Activated CD8-positive, alpha-beta memory T cell treated with anti-CD3 and anti-CD28 coated beads for 36 hours (primary cell): ENCODE data around the gene SETMAR. TPM values are rescaled to one million over a fixed set of nuclear protein-coding genes. Genes with fewer than 3 reads are reported as not detected.
"Not testable (repeated sequence)": the region's sequence is repeated elsewhere in the genome, so short reads cannot be mapped to it uniquely, and the experiment has no call there.

Experiments
- CTCF ChIA-PET: fragments of 350-600 bp; sonication (Branson Sonifier 250); formaldehyde crosslinking; loops from one replicate; lab custom pipeline; 2021; ENCODE audit warnings: antibody characterized with exemption; lab: Charles Lee
- POLR2A ChIA-PET: fragments of 350-600 bp; sonication (Branson Sonifier 250); formaldehyde crosslinking; loops from one replicate; lab custom pipeline; 2021; ENCODE audit warnings: antibody characterized with exemption; lab: Charles Lee
- total RNA-seq, 2 experiments: library from RNA; stranded (reverse); gene quantifications; one replicate each; pipeline ENCODE4 v1.2.3, GENCODE V29; 2021

Gene SETMAR
- total RNA-seq, 2 experiments from 2014 or later = 16.4 to 19.0 TPM

- ChIA-PET POLR2A (no interaction called here), CTCF (no interaction called here)
Measured at GRCh38 chr3:4310971-4311370, 7.8 kb downstream of the SETMAR start.

GRCh38 chr3:4311496-4311895 is 8.3 kb downstream of the SETMAR start:
- CTCF ChIA-PET = no interaction called here
- POLR2A ChIA-PET = no interaction called here

GRCh38 chr3:4313606-4314293 is 10.6 kb downstream of the SETMAR start:
- ChIA-PET POLR2A (interaction anchor here (0.6 kb wide), 1 partner anchor 265 kb away, joined by 3 read pairs; no protein-coding TSS in a partner anchor), CTCF (no interaction called here)

- POLR2A ChIA-PET = interaction anchor here (0.6 kb wide), 1 partner anchor 264 kb away, joined by 3 read pairs; no protein-coding TSS in a partner anchor
- CTCF ChIA-PET = no interaction called here
Measured at GRCh38 chr3:4314688-4315087, 11.5 kb downstream of the SETMAR start.

- CTCF ChIA-PET = no interaction called here
- POLR2A ChIA-PET = no interaction called here
Measured at GRCh38 chr3:4320096-4320911, 17.1 kb downstream of the SETMAR start.

GRCh38 chr3:4321732-4322131 is 18.6 kb downstream of the SETMAR start:
- CTCF ChIA-PET = no interaction called here
- POLR2A ChIA-PET = no interaction called here

- ChIA-PET CTCF (interaction anchor here (0.7 kb wide), 1 partner anchor 482 kb away, joined by 3 read pairs; no protein-coding TSS in a partner anchor), POLR2A (no interaction called here)
Measured at GRCh38 chr3:4322635-4323034, 19.5 kb downstream of the SETMAR start.

GRCh38 chr3:4323246-4324027 is 20.3 kb downstream of the SETMAR start:
- ChIA-PET CTCF (interaction anchor here (0.7 kb wide), 1 partner anchor 481 kb away, joined by 3 read pairs; no protein-coding TSS in a partner anchor), POLR2A (no interaction called here)

- CTCF ChIA-PET = no interaction called here
- POLR2A ChIA-PET = no interaction called here
Measured at GRCh38 chr3:4326868-4327267, 23.7 kb downstream of the SETMAR start.

GRCh38 chr3:4329806-4330205 is 26.6 kb downstream of the SETMAR start:
- CTCF ChIA-PET, POLR2A ChIA-PET: not testable (repeated sequence)

- POLR2A ChIA-PET = no interaction called here
Measured at GRCh38 chr3:4332111-4332510, 28.9 kb downstream of the SETMAR start.

GRCh38 chr3:4332574-4332973 is 29.4 kb downstream of the SETMAR start:
- ChIA-PET POLR2A (no interaction called here), CTCF (no interaction called here)

More at GRCh38 chr3:4332111-4332510, 28.9 kb downstream of the SETMAR start:
- CTCF ChIA-PET = no interaction called here

GRCh38 chr3:4332991-4333390 is 29.8 kb downstream of the SETMAR start:
- ChIA-PET POLR2A (interaction anchor here (0.6 kb wide), 1 partner anchor 297 kb away, joined by 3 read pairs; no protein-coding TSS in a partner anchor), CTCF (no interaction called here)

- POLR2A ChIA-PET = no interaction called here
Measured at GRCh38 chr3:4334548-4334947, 31.4 kb downstream of the SETMAR start.

GRCh38 chr3:4335840-4336562 is 32.8 kb downstream of the SETMAR start:
- POLR2A ChIA-PET = no interaction called here
- CTCF ChIA-PET = no interaction called here

More at GRCh38 chr3:4334548-4334947, 31.4 kb downstream of the SETMAR start:
- CTCF ChIA-PET = no interaction called here

GRCh38 chr3:4336850-4337546 is 33.8 kb downstream of the SETMAR start:
- ChIA-PET CTCF (no interaction called here), POLR2A (no interaction called here)

- POLR2A ChIA-PET = no interaction called here
- CTCF ChIA-PET = no interaction called here
Measured at GRCh38 chr3:4338751-4339150, 35.6 kb downstream of the SETMAR start.

GRCh38 chr3:4340077-4340410 is 36.9 kb downstream of the SETMAR start:
- CTCF ChIA-PET = no interaction called here
- POLR2A ChIA-PET = no interaction called here
